Osteoblast (primary cell): ENCODE results near the gene PSMG4. TPM values are rescaled to one million over a fixed set of nuclear protein-coding genes. Genes with fewer than 3 reads are reported as not detected.
A peak's percentile ranks its signal among the peaks of the same experiment; 100 is the strongest.

ENCODE experiments used
- DNase-seq: peaks from one replicate; pipeline ENCODE4 v3.0.0; 2011; ENCODE audit warnings: low spot score, mixed read lengths; ENCODE audit not compliant: insufficient read length; ENCODE audit errors: missing footprints
- H2AFZ ChIP-seq: 2 replicates; pipeline ENCODE4 v1.6.0; 2011; ENCODE audit warnings: mild to moderate bottlenecking, low read length
- H3K27ac ChIP-seq: 2 replicates; pipeline ENCODE4 v1.5.1; 2011; ENCODE audit warnings: mild to moderate bottlenecking, low read depth, low read length, moderate library complexity
- H3K27me3 ChIP-seq: 2 replicates; pipeline ENCODE4 v1.6.0; 2012; ENCODE audit warnings: mild to moderate bottlenecking, control low read depth, inconsistent platforms, low read length, moderate library complexity; ENCODE audit not compliant: insufficient read depth
- H3K36me3 ChIP-seq: 2 replicates; pipeline ENCODE4 v1.5.1; 2011; ENCODE audit warnings: mild to moderate bottlenecking, low read length, control low read depth, moderate library complexity; ENCODE audit not compliant: insufficient read depth
- H3K4me1 ChIP-seq: 2 replicates; pipeline ENCODE4 v1.5.1; 2011; ENCODE audit warnings: mild to moderate bottlenecking, low read length, control low read depth, moderate library complexity; ENCODE audit not compliant: insufficient read depth
- H3K4me2 ChIP-seq: 2 replicates; pipeline ENCODE4 v1.6.0; 2011; ENCODE audit warnings: mild to moderate bottlenecking, low read length; ENCODE audit not compliant: insufficient read depth
- H3K4me3 ChIP-seq: fragments of 200-600 bp; sonication (generic); 3 replicates; pipeline ENCODE4 v1.5.1; 2012; ENCODE audit warnings: mild to moderate bottlenecking, low read length, inconsistent platforms; ENCODE audit not compliant: insufficient read depth
- H3K79me2 ChIP-seq: 2 replicates; pipeline ENCODE4 v1.6.0; 2012; ENCODE audit warnings: mild to moderate bottlenecking, low read length, control low read depth, inconsistent platforms; ENCODE audit not compliant: insufficient read depth
- H3K9me3 ChIP-seq: 2 replicates; pipeline ENCODE4 v1.5.1; 2011; ENCODE audit warnings: low read depth, low read length, control low read depth
- H4K20me1 ChIP-seq: 2 replicates; pipeline ENCODE4 v1.6.0; 2012; ENCODE audit warnings: mild to moderate bottlenecking, low read length, control low read depth; ENCODE audit not compliant: insufficient read depth
- total RNA-seq: library from RNA; depleted of rRNA; stranded (reverse); fragments of >200 nt; gene quantifications from 2 replicates; pipeline ENCODE4 v1.2.3, GENCODE V29; 2012
- TF ChIP-seq, protein P1 (sequence below): IDR thresholded peaks from 2 replicates; pipeline ENCODE4 v1.5.1; 2011; ENCODE audit warnings: mild to moderate bottlenecking, low read depth, low read length, moderate library complexity; ENCODE audit errors: extremely low read depth

PSMG4 gene
- total RNA-seq, 1 donor = 24.6 TPM

DNA sequence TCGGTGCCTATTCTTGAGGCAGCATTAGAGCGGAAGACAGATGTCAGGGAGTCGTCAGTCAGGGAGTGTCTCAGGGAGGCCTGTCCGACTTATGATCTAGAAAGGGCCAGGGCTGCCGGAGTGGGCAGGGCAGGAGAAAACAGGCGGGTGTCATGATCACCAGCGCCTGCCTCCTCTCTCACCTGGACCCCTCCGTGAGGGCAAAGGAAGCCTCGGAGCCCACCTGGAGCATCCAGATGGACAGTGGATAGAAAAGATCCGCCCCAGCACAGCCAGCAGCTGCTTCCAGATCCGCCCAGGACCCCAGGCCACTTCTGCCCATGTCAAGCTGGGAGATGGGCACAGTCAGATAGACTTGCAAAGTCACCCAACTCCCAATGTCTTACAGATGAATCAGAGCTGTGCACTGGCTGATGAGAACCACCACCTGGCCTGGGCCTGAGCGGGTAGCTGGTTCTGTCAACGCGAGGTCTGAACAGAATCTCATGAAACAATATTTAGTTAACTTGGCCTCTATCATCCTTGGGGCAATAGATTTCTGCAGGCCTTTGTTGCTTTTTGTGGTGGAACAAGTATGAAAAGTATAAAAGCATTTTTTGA lies 22.2 kb downstream of the PSMG4 start:
- no peaks in the 10 kb centered on the region for H3K79me2 ChIP-seq
- H3K27me3 ChIP-seq = no peaks in the 10 kb centered on the region
- no peaks in the 10 kb centered on the region for H3K9me3 ChIP-seq
- H4K20me1 ChIP-seq = no peaks in the 10 kb centered on the region
- H3K4me3 ChIP-seq = no peak overlapping the region
- DNase-seq = peak; percentile 77
- H3K4me1 ChIP-seq = peaks cover 20% of the 10 kb centered on the region
- no peak overlapping the region for H3K4me2 ChIP-seq
- TF ChIP-seq, protein P1, sequence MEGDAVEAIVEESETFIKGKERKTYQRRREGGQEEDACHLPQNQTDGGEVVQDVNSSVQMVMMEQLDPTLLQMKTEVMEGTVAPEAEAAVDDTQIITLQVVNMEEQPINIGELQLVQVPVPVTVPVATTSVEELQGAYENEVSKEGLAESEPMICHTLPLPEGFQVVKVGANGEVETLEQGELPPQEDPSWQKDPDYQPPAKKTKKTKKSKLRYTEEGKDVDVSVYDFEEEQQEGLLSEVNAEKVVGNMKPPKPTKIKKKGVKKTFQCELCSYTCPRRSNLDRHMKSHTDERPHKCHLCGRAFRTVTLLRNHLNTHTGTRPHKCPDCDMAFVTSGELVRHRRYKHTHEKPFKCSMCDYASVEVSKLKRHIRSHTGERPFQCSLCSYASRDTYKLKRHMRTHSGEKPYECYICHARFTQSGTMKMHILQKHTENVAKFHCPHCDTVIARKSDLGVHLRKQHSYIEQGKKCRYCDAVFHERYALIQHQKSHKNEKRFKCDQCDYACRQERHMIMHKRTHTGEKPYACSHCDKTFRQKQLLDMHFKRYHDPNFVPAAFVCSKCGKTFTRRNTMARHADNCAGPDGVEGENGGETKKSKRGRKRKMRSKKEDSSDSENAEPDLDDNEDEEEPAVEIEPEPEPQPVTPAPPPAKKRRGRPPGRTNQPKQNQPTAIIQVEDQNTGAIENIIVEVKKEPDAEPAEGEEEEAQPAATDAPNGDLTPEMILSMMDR = no peak
- peaks cover 12% of the 10 kb centered on the region for H3K36me3 ChIP-seq
- no peak overlapping the region for H2AFZ ChIP-seq
- peak overlapping the region; percentile 70 for H3K27ac ChIP-seq

DNA sequence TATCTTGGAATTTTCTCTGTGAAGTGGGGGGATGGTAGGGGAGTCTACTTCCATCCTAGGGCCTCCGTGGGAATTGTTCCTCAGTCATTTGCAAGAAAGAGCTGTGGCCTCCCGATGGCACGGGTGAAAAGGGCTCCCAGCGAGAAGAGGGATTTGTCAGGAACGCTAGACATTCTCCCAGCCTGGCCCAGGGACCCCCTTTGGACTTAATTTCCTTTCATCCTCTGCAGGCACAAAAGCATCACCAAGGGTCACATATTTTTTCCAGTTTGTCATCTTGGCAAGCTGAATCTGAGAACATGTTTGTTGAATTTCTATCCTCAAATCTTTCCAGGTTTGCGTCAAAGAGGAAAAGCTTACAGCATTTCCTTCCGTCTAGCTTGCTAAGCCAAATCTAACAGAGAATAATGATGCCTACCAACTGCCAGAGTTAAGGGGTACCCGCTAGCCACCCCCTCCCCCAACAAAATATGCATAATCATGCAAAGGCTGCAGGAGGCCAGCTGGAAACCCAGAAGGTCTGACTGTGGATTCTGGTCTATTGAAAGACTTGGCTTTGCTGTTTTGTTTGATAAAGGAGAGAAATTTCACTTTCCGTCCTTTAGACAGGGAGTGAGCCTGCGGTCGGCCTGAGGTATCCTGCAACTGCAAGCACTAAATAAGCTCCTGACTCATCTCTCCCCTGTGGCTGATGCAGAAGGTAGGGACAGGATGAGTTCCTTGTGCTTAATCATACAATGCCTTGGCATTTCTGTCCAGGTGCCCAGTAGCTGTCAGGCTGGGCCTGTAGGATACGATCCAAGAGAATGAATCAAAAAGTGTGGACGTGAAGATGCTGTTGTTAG lies 23.1 kb downstream of the PSMG4 start:
- H3K27ac ChIP-seq = peak overlapping the region; percentile 70
- TF ChIP-seq, protein P1 = no peak
- peak overlapping the region; percentile 46 for H3K4me2 ChIP-seq

DNA sequence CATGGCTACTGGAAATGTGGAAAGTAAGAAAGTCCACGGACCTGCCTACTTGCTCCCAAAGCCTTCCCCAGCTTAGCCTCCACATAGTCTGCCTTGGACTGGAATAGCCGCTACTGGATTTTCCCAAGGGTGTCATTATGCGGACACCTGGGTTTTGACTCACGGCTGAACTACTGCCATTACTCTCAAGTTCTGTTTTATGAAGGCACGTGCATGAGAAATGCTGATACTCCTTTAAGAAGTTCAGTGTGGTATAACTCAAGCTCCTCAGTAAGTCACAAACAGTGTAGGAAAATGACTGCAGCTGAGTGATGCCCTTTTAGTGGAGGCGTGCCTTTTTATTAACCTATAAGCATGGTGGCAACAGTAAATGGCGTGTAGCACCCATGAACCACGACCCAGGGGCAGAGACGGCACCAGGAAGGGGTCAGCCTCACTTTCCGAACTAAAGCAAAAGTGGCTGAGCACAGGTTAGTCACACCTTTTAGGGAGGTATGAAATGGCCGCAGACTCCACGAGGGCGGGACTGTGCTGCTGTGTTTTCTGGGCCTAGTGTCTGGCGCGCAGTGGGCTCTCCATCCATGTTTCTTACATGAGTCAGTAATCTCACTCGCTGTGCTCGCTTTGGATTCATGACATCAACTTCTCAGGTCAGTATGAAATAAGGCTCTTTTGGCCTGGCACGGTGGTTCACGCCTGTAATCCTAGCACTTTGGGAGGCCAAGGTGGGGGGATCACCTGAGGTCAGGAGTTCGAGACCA lies 23.9 kb downstream of the PSMG4 start:
- H3K4me2 ChIP-seq = peak overlapping the region; percentile 46
- DNase-seq = peak; percentile 93
- no peak overlapping the region for H2AFZ ChIP-seq
- H3K4me3 ChIP-seq = no peak overlapping the region
- TF ChIP-seq, protein P1 = no peak
- H4K20me1 ChIP-seq = no peaks in the 10 kb centered on the region
- H3K4me1 ChIP-seq = peaks cover 20% of the 10 kb centered on the region
- H3K27me3 ChIP-seq = no peaks in the 10 kb centered on the region
- no peaks in the 10 kb centered on the region for H3K79me2 ChIP-seq
- H3K27ac ChIP-seq = peak overlapping the region; percentile 70
- peaks cover 12% of the 10 kb centered on the region for H3K36me3 ChIP-seq
- no peaks in the 10 kb centered on the region for H3K9me3 ChIP-seq

More for the DNA sequence above, 23.1 kb downstream of the PSMG4 start:
- no peaks in the 10 kb centered on the region for H3K9me3 ChIP-seq
- H3K27me3 ChIP-seq = no peaks in the 10 kb centered on the region
- no peak overlapping the region for H3K4me3 ChIP-seq
- H3K4me1 ChIP-seq = peaks cover 20% of the 10 kb centered on the region
- peaks cover 12% of the 10 kb centered on the region for H3K36me3 ChIP-seq
- DNase-seq = peak; percentile 95
- H3K79me2 ChIP-seq = no peaks in the 10 kb centered on the region
- H2AFZ ChIP-seq = no peak overlapping the region
- no peaks in the 10 kb centered on the region for H4K20me1 ChIP-seq
